Body of pancreas (tissue), 4 donors: ENCODE data around the gene ADSS1.

Experiments used
- POLR2A ChIP-seq, 3 donors: fragments of 450-650 bp; IDR thresholded peaks; one replicate each; pipeline ENCODE4 v1.6.1; 2016; ENCODE audit warnings: antibody characterized with exemption in 3 of 3, mild to moderate bottlenecking in 2 of 3
- TF ChIP-seq, protein P1 (sequence below), 7 experiments: fragments of 450-650 bp in 4 of 7; fragments of 200-600 bp in 3 of 7; sonication (generic) in 3 of 7; IDR thresholded peaks; one replicate each; pipeline ENCODE4 v1.5.1; 2016 to 2019; ENCODE audit warnings: antibody characterized with exemption in 7 of 7

DNA sequence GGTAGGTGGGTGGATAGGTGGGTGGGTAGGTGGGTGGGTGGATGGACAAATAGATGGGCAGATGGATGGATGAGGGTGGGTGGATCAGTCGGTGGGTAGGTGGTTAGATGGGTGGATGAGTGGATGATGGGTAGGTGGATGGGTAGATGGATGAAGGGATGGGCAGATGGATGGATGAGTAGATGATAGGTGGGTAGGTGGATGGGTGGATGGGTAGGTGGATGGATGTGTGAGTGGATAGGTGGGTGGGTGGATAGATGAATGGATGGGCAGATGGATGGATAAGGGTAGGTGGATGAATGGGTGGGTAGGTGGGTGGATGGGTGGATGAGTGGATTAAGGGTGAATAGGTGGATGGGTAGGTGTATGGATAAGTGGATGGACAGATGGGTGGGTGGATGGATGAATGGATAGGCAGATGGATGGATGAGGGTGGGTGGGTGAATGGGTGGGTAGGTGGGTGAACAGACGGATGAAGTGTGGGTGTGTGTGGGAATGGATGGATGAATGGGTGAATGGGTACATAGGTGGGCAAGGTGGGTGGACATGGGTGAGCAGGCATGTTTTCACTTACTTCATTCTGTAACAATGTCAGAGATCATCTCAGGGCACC is 37.9 kb upstream of the ADSS1 start:
- TF ChIP-seq, protein P1, sequence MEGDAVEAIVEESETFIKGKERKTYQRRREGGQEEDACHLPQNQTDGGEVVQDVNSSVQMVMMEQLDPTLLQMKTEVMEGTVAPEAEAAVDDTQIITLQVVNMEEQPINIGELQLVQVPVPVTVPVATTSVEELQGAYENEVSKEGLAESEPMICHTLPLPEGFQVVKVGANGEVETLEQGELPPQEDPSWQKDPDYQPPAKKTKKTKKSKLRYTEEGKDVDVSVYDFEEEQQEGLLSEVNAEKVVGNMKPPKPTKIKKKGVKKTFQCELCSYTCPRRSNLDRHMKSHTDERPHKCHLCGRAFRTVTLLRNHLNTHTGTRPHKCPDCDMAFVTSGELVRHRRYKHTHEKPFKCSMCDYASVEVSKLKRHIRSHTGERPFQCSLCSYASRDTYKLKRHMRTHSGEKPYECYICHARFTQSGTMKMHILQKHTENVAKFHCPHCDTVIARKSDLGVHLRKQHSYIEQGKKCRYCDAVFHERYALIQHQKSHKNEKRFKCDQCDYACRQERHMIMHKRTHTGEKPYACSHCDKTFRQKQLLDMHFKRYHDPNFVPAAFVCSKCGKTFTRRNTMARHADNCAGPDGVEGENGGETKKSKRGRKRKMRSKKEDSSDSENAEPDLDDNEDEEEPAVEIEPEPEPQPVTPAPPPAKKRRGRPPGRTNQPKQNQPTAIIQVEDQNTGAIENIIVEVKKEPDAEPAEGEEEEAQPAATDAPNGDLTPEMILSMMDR (IDR thresholded peaks at IDR 0.05) = no peak
- TF ChIP-seq POLR2A (IDR thresholded peaks at IDR 0.05) = no peak
